SH-SY5Y (cell line): ENCODE results near the gene MTM1.

Experiments
- GATA2 ChIP-seq: IDR thresholded peaks from 2 replicates; pipeline ENCODE4 v1.6.1; 2011; ENCODE audit warnings: mild to moderate bottlenecking, low read depth, low read length
- GATA3 ChIP-seq: IDR thresholded peaks from 2 replicates; pipeline ENCODE4 v1.6.1; 2011; ENCODE audit warnings: low read depth, mild to moderate bottlenecking, low read length, moderate library complexity

DNA sequence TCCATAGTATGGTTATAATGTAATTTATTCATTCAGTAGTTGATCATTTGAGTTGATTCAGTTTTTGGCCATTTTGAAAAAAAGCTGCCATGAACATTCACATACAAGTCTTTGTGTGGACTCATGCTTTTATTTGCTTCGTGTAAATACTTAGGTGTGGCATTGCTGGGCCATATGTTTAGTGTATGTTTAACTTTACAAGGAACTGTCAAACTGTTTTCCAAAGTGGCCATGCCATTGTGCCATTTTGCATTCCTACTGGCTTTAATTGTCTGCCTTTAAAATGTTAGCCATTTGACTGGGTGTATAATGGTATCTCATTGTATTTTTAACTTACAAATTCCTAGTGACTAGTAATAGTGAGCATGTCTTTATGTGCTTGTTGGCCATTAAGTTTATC lies 8.8 kb downstream of the MTM1 start:
- no peak for TF ChIP-seq GATA2
- TF ChIP-seq GATA3: no peak
